Coronary artery (tissue), 2 donors: ENCODE data around the gene FITM1.

Experiments used
- DNase-seq: peaks from one replicate; pipeline ENCODE4 v3.0.0-alpha.2; 2017; ENCODE audit warnings: low spot score
- H3K27ac ChIP-seq, 2 donors: fragments of 200-600 bp; sonication (generic); one replicate each; pipeline ENCODE4 v1.5.1; 2016 to 2019
- H3K4me3 ChIP-seq: fragments of 200-600 bp; sonication (generic); 2 replicates; pipeline ENCODE4 v1.5.1; 2016; ENCODE audit warnings: mild to moderate bottlenecking, moderate library complexity
- TF ChIP-seq, protein P1 (sequence below): fragments of 200-600 bp; sonication (generic); IDR thresholded peaks from one replicate; pipeline ENCODE4 v1.5.1; 2019; ENCODE audit warnings: antibody characterized with exemption

Gene FITM1

GRCh38 chr14:24151404-24152080 lies 21.1 kb downstream of the FITM1 start:
- H3K4me3 ChIP-seq: no peak overlapping the region
- no peak for DNase-seq
- no peak overlapping the region for H3K27ac ChIP-seq
- TF ChIP-seq, protein P1, sequence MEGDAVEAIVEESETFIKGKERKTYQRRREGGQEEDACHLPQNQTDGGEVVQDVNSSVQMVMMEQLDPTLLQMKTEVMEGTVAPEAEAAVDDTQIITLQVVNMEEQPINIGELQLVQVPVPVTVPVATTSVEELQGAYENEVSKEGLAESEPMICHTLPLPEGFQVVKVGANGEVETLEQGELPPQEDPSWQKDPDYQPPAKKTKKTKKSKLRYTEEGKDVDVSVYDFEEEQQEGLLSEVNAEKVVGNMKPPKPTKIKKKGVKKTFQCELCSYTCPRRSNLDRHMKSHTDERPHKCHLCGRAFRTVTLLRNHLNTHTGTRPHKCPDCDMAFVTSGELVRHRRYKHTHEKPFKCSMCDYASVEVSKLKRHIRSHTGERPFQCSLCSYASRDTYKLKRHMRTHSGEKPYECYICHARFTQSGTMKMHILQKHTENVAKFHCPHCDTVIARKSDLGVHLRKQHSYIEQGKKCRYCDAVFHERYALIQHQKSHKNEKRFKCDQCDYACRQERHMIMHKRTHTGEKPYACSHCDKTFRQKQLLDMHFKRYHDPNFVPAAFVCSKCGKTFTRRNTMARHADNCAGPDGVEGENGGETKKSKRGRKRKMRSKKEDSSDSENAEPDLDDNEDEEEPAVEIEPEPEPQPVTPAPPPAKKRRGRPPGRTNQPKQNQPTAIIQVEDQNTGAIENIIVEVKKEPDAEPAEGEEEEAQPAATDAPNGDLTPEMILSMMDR: no peak

DNA sequence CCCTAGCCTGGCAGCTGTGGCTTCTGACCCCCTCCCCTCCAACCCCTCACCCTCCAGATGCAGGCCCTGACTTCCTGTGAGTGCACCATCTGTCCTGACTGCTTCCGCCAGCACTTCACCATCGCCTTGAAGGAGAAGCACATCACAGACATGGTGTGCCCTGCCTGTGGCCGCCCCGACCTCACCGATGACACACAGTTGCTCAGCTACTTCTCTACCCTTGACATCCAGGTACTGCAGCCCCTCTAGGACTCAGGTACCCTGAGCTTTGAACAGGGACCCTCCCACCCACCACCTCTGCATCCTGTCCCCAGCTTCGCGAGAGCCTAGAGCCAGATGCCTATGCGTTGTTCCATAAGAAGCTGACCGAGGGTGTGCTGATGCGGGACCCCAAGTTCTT lies 24.6 kb downstream of the FITM1 start:
- no peak overlapping the region for H3K27ac ChIP-seq
- no peak overlapping the region for H3K4me3 ChIP-seq
- TF ChIP-seq, protein P1: no peak
- DNase-seq: no peak

- H3K27ac ChIP-seq: no peak overlapping the region
- no peak overlapping the region for H3K4me3 ChIP-seq
- TF ChIP-seq, protein P1: no peak
- DNase-seq: no peak
Measured at GRCh38 chr14:24156840-24157239, 26.4 kb downstream of the FITM1 start.

DNA sequence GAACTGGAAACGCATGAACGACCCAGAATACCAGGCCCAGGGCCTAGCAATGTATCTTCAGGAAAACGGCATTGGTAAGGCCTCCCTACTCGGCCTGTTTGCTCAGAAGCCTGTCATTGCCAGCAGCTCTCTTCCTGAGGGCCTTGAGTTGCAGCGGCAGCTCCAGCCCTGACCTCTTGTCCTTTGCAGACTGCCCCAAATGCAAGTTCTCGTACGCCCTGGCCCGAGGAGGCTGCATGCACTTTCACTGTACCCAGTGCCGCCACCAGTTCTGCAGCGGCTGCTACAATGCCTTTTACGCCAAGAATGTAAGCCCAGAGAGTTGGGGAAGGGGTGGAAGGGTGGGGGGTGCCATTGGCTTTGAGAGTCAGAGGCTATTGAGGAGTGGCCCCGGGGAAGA lies 26.9 kb downstream of the FITM1 start:
- no peak overlapping the region for H3K27ac ChIP-seq
- TF ChIP-seq, protein P1: no peak
- no peak overlapping the region for H3K4me3 ChIP-seq
- no peak for DNase-seq

DNA sequence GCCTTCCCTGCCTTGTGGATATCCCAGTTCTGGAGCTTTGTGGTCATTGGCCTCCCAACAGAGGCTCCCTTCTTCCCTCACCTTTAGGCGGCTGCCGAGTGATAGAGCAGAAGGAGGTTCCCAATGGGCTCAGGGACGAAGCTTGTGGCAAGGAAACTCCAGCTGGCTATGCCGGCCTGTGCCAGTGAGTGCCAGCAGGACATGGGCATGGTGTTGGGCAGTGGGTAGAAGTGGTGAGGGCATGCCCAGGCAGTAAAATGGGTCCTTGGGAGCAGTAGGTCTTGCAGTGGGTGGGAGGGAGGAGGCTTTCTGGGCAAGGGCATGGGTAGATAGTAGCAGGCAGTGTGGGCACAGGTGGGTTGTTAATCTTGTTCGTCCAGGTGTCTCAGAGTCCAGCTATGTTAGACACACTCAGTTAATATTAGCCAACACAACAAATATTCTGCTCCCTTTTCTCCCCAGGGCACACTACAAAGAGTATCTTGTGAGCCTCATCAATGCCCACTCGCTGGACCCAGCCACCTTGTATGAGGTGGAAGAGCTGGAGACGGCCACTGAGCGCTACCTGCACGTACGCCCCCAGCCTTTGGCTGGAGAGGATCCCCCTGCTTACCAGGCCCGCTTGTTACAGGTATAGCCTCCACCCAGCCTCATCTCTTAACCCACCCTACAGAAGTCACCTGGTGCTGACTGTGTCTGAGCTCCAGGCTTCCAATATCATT lies 29.5 kb downstream of the FITM1 start:
- TF ChIP-seq, protein P1: no peak
- no peak overlapping the region for H3K4me3 ChIP-seq
- peak overlapping the region in 1 of 2 donors; percentile 97 for H3K27ac ChIP-seq
- peak; percentile 68 for DNase-seq

DNA sequence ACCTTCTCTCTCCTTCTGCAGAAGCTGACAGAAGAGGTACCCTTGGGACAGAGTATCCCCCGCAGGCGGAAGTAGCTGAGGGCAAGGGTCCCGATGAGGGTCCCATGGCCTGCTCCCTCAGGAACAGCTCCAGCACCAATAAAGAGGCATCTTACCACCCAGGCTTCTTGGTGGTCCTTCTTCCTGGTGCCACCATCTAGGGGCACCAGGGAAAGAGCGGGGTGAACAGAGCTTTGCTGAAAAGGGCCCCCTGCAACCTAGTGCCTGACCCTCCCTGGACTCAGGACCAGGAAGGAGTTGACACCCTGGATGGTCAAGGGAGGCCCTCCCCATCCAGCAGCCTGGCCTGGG lies 30.0 kb downstream of the FITM1 start:
- DNase-seq: no peak
- Histone ChIP-seq H3K4me3 (peak overlapping the region; percentile 80), H3K27ac (peak overlapping the region; percentile 88 to 97)
- TF ChIP-seq, protein P1: no peak
